Stimulated activated CD4-positive, alpha-beta T cell treated with anti-CD3 and anti-CD28 coated beads, Interleukin-1b, Interleukin-23, amount 100 ng/mL, for 1 hour (primary cell): ENCODE measurements around the gene KDM5A.

Source experiments
- DNase-seq, 2 donors: peaks; one replicate each; pipeline ENCODE4 v3.0.0-alpha.2; 2020; ENCODE audit warnings: low read depth in 2 of 2

Gene KDM5A

DNA sequence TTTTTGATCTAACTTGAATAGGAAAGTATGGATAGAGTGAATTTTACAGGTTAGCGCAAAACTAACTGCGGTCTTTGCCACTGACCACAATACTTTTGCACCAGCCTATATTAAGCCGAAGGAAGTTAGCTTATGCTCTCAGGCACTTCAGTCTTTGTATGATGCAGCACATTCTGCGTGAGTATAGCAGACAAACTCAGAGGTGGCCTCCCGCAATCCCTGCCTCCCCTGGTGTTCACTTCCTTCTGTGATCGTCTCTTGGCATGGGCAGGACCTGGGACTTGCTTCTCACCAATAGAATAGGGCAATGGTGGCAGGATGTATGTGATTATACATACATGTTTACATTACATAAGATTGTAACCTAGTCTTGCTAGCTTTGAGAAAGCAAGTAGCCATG is 116.2 kb downstream of the KDM5A start:
- DNase-seq: no peak

DNA sequence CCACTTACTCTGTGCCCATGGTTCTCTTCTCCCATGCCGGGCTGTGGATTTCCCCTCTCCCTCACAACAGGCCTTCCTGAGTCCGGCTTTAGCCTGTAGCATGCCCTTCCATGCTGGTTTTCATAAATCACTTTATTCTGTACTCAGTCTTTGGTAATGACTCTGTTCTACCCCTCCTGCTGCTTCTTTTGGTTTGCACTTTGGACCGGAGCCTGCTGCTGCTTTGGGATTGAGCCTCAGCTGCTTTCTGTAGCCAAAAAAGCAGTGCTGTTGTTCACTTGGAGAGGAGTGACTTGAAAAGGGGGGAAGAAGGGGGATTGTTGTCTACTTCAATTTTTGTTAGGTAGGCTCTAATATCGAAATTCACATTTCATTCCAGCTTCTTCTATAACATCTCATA is 118.0 kb downstream of the KDM5A start:
- no peak for DNase-seq

DNA sequence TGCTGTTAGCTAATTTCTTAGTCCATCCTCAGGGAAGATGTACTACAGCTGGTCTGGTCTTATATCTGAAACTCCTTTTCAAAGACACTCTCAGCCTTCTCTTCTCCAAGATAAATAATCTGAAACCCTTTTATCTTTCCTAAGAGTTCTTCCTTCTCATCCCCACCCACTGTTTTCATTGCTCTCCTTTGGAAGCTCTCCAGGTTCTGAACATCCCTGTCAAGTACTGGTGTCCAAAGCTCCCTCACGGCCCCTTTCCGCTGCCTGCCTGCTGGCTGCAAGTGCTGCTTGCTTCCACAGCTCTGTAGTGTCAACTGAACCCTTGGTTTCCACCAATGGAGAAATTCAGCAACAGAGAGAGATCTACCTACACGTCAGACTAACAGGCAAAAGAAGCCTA is 119.9 kb downstream of the KDM5A start:
- no peak for DNase-seq

DNA sequence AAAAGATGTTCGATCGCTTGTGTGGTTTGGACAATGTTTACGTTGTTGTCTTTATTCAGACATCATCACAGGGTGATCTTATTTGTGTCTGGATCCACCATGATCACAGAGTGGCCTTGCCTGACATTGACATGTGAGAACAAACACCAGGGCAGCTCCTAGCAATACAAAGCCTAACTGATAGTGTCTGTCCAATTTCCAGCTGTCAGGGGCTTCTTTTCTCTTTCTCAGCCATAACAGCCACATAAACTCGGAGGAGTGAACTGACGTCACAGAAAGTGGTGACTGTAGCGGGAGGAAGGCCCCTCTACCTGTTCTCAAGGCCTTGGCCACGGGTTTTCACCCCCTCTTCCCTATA is 120.7 kb downstream of the KDM5A start:
- DNase-seq: no peak

DNA sequence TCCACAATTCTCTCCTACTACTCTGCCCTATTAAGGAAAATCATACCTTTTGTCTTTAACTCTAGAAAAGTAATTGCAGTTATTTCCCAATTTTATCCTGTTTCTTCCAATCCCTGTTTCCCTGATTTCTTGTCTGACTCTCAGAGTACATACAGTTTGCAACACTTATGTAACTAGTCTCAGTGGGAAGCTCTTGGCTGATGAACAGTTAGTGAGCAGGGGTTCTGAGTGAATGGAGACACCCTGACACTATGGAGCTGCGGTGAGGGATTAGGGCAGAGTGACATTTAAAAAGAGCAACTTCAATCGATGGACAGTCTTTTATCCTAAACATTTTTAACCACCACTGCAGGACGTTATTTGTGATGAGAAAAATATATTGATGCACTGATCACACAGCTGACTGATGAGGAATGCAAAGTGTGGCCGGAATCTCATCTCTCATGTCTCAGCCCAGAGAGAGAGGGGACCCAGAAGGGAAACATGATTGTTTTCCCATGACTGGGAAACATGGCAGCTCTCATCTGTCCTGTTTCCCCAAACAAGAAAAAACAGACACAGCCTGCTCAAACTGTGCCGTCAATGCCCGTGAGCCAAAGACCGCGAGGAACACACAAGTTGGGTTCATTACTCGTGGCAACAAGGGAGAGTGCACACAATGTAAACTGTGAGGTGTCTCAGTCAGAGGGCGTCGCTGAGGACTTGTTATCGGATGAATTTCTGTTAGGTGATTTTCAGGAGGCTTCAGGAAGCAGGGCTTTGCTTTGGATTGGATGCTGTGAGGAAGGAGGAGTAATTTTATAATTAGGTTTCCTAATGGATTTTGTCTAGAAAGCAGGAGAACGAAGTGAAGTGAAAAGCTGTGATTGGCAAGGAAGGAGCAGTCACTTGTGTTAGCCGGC is 121.3 kb downstream of the KDM5A start:
- DNase-seq: no peak

DNA sequence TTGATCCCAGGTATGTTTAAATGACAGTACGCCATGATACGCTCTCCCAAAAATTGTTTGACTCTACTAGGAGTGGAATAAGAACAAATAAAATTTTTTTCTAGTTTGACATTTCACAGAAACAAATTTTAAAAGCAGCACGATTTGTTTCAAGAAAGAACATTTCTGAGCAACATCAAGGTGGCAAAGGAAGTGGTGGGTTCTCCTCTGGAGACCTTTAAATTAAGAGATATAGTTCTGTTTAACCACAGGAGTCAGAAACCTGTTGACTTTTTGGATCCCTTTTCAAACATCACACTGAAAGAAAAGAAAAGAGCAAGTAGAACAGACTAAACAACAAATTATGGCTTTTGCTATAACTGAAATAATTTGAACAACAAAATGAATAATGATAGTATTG is 124.0 kb downstream of the KDM5A start:
- DNase-seq: no peak

DNA sequence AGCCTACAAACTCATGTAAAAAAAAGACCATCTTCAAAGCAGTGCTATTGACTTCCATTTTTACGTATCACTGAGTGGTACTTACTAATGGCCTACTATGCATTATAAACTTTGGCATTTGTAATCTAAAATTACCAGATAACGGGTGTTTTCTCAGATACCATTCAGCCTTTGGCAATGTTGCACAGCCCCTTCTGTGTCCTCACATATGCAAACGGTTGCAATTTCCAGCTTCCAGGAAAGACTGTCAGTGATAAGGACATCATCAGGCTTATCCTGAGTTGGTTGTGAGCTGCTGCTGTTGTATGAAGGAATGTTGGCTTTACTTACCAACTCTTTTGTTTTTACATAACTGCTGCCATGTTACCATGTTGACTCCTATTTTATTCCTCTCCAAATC is 124.9 kb downstream of the KDM5A start:
- no peak for DNase-seq

DNA sequence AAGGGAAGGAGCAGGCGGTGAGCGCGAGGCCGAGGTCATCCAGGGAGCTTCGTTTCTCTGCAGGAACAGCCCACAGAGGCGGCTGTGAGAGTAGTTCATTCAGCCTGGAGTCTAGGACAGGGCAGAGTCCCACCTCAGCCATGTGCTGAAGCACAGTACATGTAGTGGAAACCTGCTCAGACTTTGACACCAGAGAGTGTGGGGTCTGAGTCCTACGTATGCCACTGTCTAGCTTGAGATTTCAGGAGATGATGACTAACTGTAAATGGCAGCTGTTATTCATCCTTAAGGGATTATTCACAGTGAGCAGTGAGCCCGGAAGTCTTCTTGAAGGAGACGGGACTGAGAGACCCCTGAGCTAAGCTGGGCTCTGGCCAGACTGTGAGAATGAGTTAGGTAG is 125.5 kb downstream of the KDM5A start:
- DNase-seq: no peak

DNA sequence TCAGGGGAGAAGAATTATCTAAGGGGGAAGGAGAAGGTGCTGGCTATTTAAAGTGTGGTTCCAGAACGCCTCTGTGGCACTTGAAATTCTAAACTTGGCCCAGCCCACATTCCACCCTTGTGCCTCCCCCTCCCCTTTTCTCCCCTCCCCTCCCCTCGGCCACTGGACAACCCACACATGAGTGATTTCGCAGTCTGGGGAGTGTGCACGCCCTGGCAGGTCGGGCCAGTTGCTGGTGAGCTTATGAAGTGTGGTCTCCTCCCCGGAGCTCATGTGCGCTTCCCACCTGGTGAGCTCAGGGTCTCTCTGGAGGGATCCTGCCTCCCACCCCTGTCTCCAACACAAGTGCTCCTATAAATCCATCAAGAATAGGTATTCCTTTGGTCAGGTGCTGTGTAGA is 126.3 kb downstream of the KDM5A start, which contains the start of gene SLC6A13:
Gene SLC6A13 (minus strand): TSS at position 20 of the 400 bp plus-strand sequence. CDS start 2,784 bp downstream, outside the sequence.
- no peak for DNase-seq

DNA sequence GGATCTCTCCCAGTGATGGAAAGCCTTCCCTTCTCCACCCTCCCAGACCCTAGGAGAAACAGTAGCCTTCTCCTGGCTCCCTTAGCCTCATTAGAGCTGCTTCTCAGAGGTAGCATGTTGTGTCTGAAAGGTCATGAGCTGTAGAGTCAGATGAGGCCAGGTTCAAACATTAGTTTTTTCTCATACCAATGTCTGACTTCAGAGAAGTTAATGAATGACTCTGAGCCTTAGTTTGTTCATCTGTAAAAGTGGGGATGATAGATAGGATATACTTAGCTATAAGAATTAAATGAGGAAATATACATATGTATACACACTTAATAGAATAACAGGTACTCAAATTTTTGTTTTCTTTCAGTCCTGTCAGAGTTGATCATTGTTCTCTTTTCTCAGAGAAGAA is 127.0 kb downstream of the KDM5A start:
- DNase-seq: no peak

DNA sequence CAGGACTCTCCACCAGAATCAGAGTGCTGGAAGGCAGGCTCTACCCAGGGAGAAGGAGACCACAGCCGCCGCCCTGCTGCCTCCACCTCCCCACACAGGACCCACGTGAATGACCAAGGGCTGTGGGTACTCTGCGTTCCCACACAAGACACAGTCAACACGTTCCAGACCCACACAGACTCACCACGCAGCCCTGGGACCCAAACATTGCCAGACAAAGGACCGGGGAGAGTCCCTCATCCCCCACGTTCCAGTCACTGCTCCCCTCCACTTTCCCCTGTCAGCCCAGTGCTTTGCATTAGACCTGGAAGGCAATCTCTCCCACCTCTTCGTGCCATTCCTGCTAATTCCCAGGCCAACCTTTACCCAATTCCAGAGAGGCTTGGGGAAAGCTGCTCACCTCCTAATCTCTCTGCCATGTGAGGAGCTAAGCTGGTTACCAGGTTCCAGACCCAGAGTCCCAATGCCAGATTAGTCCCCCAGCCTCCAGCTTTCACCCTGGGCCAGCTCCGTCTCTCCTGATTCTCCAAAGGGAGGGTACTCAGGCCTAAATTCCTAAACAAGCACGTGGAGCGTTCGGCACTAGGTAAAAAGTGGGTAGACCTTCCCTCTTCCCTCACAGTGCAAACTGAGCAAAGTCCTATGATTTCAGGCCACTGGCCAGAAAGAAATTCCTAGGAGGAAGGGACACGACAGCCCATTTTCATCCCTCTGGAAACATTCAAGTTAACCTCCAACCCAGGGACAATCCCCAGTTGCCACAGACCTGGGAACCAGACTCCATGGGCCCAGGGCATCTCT is 131.4 kb downstream of the KDM5A start:
- no peak for DNase-seq

DNA sequence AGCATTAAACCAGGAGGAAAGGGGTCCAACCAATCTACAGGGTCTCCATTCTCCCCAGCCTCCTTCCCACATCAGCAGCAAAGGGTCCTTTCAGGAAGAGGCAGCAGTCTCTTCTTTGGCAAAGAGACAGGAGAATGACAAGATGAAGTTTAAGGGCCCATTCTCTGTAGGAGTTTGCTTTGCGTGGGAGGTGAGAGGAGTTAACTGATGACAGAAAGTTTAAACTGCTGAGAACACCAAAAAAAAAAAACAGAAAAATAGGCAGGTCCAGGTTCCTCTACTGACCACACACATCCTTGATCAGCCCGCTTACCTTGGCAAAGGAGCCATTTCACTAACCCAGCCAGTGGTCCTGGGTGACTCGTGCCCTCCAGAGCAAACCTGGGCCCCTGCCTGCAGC is 132.2 kb downstream of the KDM5A start:
- DNase-seq: no peak

DNA sequence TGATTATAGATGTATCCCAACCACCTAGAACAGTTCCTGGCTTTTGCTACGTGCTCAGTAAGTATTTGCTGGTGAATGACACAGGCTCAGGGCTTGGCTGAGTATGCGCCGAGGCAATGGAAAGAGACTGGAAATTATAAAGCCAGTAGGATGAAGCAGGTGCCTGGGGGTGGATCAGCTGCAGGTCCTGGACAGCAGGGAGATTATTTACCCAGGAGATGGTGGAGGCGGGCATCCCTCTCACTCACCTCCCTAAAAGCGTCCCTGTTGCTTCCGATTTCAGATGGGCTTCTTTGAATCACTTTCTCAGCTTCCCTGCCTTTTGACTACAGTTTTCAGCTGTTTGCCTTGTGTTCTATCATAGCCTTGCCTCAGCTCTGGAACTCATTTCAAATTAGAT is 132.9 kb downstream of the KDM5A start:
- no peak for DNase-seq

DNA sequence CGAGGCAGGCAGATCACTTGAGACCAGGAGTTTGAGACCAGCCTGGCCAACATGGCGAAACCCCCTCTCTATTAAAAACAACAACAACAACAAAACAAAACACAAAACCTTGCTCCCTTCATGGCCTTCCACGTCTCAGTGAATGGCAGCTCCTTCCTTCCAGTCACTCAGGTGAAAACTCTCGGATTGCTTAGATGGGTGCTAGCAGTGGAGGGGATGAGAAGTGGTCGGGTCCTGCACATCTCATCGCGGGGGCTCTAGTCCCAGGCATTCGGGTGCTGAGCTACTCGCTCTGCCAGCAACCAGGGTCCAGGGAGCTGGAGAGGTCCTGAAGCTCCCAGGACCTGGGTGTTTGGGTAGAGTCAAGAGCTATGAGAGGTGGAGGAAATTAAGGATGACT is 134.2 kb downstream of the KDM5A start:
- DNase-seq: no peak

DNA sequence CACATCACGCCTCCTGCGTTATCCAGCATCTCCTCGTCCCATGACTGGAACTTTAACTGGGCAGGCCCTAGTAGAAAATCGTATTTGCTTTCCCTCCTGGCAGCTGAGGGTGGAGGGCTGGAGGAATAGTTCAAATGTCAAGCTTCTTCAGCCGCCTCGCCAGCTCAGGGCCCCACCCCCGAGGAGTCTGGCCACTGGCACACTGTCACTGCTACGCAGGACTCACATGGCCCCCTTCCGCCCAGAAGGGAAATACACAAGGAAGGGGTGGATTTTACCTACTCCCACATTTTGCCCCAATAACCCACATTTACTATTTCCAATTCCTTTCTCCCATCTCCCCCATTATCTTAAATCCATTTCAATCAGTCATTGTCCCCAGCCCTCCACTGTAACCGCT is 135.1 kb downstream of the KDM5A start:
- DNase-seq: no peak

DNA sequence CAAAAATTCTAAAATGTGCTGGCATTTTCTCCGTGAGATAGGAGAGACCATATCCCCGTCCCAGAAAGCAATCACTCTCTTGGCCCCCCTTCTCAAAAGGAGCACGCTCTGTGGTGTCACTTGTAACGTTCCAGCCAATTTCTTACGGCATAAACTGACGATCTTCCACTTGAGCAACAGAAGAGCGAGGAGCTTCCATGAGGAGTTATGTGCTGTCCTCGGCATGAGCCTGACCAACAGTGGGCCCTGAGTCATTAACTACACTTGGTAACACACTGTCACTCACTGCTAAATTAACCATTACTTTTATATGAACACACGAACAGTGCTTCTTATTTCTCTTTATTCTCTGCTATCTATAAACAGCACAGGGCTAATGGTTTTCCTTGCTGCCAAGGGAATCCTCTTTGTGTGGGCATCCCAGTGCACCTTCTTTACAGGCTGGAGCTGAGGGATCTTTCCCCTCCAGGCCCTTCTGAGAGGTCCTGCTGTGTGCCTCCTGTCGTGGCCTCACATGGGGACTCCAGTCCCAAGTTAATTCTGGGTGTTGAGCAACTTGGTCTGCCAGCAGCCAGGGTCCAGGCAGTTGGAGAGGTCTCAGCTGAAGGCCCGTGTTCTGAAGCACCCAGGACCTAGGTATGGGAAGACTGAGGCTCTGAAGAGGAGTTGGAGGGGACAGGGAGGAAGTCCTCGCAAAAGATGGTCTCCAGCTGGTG is 135.8 kb downstream of the KDM5A start:
- DNase-seq: no peak

DNA sequence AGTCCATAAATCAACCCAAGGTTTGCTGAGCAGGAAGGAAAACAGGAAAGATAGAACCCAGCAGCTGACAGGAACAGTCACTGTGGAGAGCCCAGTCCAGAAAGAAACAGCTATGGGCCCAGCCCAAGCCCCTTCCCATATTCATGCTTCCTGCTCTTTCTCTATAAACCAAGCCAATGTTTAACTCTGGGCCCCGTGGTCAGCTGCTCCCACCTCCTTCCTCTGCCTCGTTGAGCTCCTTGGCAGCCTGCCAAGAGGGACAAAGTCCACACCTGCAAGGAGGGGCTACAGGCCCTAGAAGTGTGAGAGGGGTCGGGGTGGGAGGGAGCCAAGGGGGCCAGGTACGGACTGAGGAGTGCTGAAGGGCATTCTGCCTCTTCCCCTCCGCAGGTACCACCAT is 136.5 kb downstream of the KDM5A start:
- no peak for DNase-seq

DNA sequence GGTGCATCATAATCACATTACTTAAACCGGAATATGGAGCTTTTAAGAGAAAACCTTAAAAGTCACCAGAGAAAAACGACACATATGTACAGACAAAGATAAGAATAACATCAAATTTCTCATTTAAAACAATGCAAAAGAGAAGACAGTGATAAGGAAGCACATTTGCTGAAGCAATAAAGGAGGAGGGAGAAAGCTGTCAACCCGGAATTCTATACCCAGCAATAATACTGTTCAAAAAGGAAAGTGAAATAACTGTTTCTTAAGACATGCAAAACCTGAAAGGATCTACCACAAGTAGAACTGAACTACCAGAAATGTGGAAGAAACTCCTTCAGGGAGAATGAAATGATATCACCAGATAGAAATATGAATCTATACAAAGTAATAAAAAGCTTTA is 141.8 kb downstream of the KDM5A start:
- no peak for DNase-seq

DNA sequence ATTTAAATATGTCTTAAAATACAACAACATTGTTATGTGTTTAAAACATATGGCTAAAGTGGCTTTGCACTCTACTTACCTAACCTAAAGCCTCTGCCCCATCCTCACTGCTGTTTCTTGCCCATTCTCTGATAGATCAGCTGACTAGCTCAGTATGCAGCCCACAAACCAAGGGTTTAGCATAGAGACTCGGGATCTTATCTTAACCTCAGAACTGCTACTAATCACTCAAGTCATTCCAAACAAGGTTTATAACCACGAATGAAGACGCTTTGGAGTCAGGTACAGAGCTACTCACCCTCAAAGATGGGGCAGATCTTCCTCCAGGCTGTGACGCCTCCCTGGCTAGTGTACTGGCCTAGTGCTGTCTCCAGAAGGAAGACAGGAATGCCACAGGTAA is 145.7 kb downstream of the KDM5A start:
- no peak for DNase-seq

DNA sequence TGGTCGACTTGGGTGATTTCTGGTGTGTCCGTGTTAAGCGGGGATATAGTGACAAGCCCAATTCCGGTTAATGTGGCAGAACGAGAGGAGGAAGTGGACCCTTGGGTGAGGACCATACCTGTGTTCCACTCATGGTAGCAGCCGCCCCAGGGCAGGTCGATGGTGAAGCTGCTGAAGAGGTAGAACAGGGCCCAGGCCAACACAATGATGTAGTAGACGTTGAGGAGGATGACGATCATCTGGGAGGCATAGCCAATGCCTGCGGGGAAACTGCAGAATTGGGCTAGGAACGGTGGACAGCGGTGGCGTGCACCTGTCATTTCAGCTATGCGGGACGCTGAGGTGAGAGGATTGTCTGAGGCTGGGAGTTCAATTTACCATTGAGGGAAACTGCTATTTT is 146.6 kb downstream of the KDM5A start:
- no peak for DNase-seq

DNA sequence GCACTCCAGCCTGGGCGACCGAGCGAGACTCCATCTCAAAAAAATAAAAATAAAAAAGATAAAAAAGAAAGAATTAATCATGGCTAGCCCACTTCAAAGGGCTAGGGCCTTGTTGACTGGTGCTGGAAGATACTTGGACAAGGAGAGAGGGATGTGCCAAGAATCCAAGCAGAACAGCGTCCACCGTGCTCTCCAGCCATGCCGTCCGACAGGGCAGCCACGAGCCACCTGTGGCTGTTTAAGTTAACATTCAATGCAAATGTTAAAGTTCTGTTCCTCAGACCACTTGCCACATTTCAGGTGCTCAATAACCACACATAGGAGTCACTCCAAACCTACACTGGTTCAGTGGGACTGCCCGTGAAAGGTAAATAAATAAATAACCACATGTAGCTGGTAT is 147.9 kb downstream of the KDM5A start:
- DNase-seq: no peak

DNA sequence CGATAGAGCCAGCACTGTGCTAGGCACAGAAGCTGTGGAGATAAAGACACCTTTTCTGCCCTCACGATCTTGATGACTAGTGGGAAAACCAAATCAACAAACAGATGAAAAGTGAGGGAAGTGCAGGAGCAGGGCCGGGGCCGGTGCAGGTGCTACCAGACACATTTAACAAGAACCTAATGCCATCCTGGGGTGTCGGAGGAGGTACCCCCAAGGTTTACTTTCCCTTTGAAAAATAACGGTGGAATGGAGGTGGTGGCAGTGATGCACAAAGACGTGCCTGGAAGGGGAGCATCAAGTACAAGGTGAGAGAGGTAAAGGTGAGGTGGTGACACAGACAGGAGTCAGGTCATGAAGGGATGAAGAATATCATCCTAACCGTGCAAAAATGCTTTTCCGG is 148.6 kb downstream of the KDM5A start:
- DNase-seq: no peak
